ENCODE data around the gene HBS1L. TPM values are rescaled to one million over a fixed set of nuclear protein-coding genes. Genes with fewer than 3 reads are reported as not detected.

HBS1L gene
- total RNA-seq, 1 donor from 2014 or later = 114 TPM

DNA sequence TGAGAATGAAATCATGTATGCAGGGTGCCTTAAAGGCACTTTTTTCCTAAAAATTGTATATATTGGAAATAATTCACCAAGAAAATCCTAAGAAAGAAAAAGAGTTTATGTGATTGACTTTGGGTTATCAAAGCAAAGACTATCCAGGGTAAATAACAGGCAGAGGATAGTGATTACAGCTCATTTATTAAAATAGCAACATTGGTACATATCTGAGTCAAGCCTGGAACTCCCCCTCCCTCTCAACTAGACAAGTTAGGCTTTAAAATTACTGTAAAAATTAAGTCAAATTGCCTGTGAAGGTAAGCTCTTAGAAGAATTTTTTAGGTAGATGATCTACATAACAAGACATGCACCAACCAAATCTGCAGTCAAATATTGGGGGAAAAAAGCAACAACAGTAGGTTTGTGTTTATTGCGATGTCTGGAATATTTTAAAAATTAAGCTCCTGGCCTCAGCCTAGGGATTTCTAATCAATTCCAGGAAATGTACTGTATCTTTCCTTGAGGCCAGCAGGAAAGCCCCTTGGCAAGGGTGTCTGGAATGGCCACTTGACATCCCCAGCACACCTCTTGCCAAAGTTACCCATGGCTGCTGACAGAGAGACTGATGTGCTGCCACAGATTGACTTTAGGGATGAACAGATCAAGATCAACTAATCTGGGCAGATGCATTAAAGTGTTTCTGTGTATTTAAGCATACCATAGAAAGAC lies 31.2 kb upstream of the HBS1L start:
- Histone ChIP-seq H3K4me3 (ENCODE audit: low read depth, low read length) (no peak overlapping the region), H3K27me3 (ENCODE audit: control insufficient read depth, insufficient read depth, low read length) (no peaks in the 10 kb centered on the region), H3K36me3 (ENCODE audit: control insufficient read depth, insufficient read depth, low read length) (no peaks in the 10 kb centered on the region)
- DNase-seq (ENCODE audit: low read depth) (no peak), FAIRE-seq (no peak)
- no peak for TF ChIP-seq CTCF (IDR thresholded peaks at IDR 0.05; ENCODE audit: insufficient read depth, low read length, severe bottlenecking)

DNA sequence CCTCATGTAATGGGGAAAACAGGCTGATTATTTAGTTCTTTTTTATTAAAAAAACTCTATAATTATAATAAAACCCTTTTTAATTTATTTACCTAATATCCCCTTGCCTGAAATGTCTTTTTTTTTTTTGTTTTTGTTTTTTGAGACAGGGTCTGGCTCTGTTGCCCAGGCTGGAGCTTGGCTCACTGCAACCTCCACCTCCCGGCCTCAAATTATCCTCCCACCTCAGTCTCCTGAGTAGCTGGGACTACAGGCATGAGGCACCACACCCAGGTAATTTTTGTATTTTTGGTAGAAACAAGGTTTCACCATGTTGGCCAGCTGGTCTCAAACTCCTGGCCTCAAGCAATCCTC lies 30.3 kb upstream of the HBS1L start:
- no peaks in the 10 kb centered on the region for H3K36me3 ChIP-seq (ENCODE audit: control insufficient read depth, insufficient read depth, low read length)
- TF ChIP-seq CTCF (IDR thresholded peaks at IDR 0.05; ENCODE audit: insufficient read depth, low read length, severe bottlenecking) = no peak
- H3K4me3 ChIP-seq (ENCODE audit: low read depth, low read length) = no peak overlapping the region
- no peaks in the 10 kb centered on the region for H3K27me3 ChIP-seq (ENCODE audit: control insufficient read depth, insufficient read depth, low read length)
- DNase-seq (ENCODE audit: low read depth) = no peak
- FAIRE-seq = no peak

DNA sequence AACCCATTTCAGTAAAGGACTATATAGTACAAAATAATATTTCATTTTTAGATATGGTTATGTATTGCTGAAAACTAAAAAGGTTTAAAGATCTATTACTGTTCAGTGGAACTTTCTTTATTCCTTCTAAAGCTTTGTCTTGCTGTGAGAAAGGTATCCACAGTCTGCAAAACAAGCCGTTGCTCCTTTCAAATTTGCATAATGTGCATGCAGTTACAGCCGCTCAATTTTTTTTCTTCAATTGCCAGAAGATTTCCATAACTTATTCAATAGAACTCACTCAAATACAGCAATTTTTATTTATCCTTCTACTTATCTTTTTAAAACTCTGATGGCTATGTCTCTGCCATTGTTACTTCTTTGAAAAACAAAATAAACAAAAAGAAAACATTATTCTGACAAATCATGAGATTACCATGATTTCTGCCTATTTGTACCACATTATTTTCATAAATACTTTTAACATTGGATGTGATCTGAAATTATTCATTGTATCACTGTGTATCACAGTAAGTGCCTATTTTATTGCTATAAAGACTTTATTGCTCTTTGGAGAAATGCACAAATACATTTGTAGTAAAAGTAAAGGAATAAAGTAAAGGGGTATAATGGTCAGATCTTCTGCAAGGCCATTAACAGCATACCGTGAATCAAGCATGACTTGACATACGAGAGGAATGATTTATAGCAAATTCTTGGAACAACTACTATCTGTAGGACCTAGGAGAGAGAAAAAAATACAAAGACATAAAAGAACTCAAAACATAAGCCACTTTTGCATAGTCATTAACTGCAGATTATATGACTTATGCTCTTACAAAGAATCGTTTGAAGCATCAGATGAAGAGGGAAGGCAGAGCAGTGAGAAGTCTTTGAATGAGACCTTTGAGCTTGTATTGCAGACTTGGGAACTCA lies 29.6 kb upstream of the HBS1L start:
- FAIRE-seq (no peak), DNase-seq (ENCODE audit: low read depth) (no peak)
- no peaks in the 10 kb centered on the region for H3K36me3 ChIP-seq (ENCODE audit: control insufficient read depth, insufficient read depth, low read length)
- no peak overlapping the region for H3K4me3 ChIP-seq (ENCODE audit: low read depth, low read length)
- no peak for TF ChIP-seq CTCF (IDR thresholded peaks at IDR 0.05; ENCODE audit: insufficient read depth, low read length, severe bottlenecking)
- H3K27me3 ChIP-seq (ENCODE audit: control insufficient read depth, insufficient read depth, low read length) = no peaks in the 10 kb centered on the region

DNA sequence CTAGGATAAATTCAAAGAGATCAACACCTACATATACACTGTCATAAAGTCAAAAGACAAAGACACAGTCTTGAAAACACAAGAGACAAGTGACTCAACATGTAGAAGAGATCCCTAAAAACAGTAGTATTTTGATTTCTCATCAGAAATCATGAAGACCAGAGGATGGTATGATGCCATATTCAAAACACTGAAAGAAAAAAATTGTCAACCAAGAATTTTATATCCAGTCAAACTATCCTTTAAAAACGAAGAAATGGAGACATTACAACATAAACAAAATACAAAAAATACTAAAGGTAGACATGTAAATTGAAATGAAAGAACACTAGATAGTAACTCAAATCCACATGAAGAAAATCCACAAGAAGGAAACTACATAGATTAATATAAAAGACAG lies 27.3 kb upstream of the HBS1L start:
- Histone ChIP-seq H3K4me3 (ENCODE audit: low read depth, low read length) (no peak overlapping the region), H3K36me3 (ENCODE audit: control insufficient read depth, insufficient read depth, low read length) (no peaks in the 10 kb centered on the region), H3K27me3 (ENCODE audit: control insufficient read depth, insufficient read depth, low read length) (no peaks in the 10 kb centered on the region)
- no peak for TF ChIP-seq CTCF (IDR thresholded peaks at IDR 0.05; ENCODE audit: insufficient read depth, low read length, severe bottlenecking)
- FAIRE-seq (no peak), DNase-seq (ENCODE audit: low read depth) (no peak)

GRCh38 chr6:135075018-135075417 lies 20.4 kb upstream of the HBS1L start:
- no peaks in the 10 kb centered on the region for H3K27me3 ChIP-seq (ENCODE audit: control insufficient read depth, insufficient read depth, low read length)
- TF ChIP-seq CTCF (IDR thresholded peaks at IDR 0.05; ENCODE audit: insufficient read depth, low read length, severe bottlenecking) = no peak
- DNase-seq (ENCODE audit: low read depth) (no peak), FAIRE-seq (no peak)
- H3K4me3 ChIP-seq (ENCODE audit: low read depth, low read length) = no peak overlapping the region
- no peaks in the 10 kb centered on the region for H3K36me3 ChIP-seq (ENCODE audit: control insufficient read depth, insufficient read depth, low read length)

Data from bronchial epithelial cell (primary cell).